HepG2 (cell line): ENCODE measurements around the gene STMN3. TPM values are rescaled to one million over a fixed set of nuclear protein-coding genes. Genes with fewer than 3 reads are reported as not detected.

Experiments
- HMG20A ChIP-seq: IDR thresholded peaks from 2 replicates; pipeline ENCODE4 v1.6.1; 2016; ENCODE audit warnings: borderline replicate concordance
- HNRNPH1 ChIP-seq: fragments of 200-400 bp; formaldehyde crosslinking; optimal IDR thresholded peaks from 2 replicates; pipeline ENCODE3; 2017; ENCODE audit warnings: mild to moderate bottlenecking, low read depth, low read length
- MTA3 ChIP-seq: sonication (generic); formaldehyde crosslinking; IDR thresholded peaks from 2 replicates; pipeline ENCODE4 v1.4.0; 2020; ENCODE audit warnings: missing genetic modification reagents
- NFKBIZ ChIP-seq: IDR thresholded peaks from 2 replicates; pipeline ENCODE4 v1.6.1; 2018; ENCODE audit warnings: missing genetic modification reagents, missing compliant biosample characterization
- TBX2 ChIP-seq: sonication (generic); formaldehyde crosslinking; IDR thresholded peaks from 2 replicates; pipeline ENCODE4 v1.5.0; 2020; ENCODE audit warnings: missing genetic modification reagents, mild to moderate bottlenecking, borderline replicate concordance
- ZIK1 ChIP-seq: sonication (generic); formaldehyde crosslinking; IDR thresholded peaks from 2 replicates; pipeline ENCODE4 v1.5.0; 2020; ENCODE audit warnings: mild to moderate bottlenecking, low read depth, missing genetic modification reagents, borderline replicate concordance
- ZNF234 ChIP-seq: sonication (generic); formaldehyde crosslinking; conservative IDR thresholded peaks from 2 replicates; pipeline ENCODE4 v1.5.1; 2020; ENCODE audit warnings: mild to moderate bottlenecking, missing genetic modification reagents
- ZNF484 ChIP-seq: sonication (generic); formaldehyde crosslinking; IDR thresholded peaks from 2 replicates; pipeline ENCODE4 v1.5.1; 2020; ENCODE audit warnings: mild to moderate bottlenecking, low read depth, missing genetic modification reagents, borderline replicate concordance
- ZNF530 ChIP-seq: sonication (generic); formaldehyde crosslinking; IDR thresholded peaks from 2 replicates; pipeline ENCODE4 v1.5.0; 2020; ENCODE audit warnings: low read depth, mild to moderate bottlenecking, missing genetic modification reagents
- ZNF570 ChIP-seq: sonication (generic); formaldehyde crosslinking; IDR thresholded peaks from 2 replicates; pipeline ENCODE4 v1.4.0; 2020; ENCODE audit warnings: mild to moderate bottlenecking, missing genetic modification reagents, borderline replicate concordance
- ZNF7 ChIP-seq: IDR thresholded peaks from 2 replicates; pipeline ENCODE4 v1.6.1; 2016; ENCODE audit warnings: missing biosample characterization, missing genetic modification reagents
- ZNF709 ChIP-seq: sonication (generic); formaldehyde crosslinking; IDR thresholded peaks from 2 replicates; pipeline ENCODE4 v1.5.0; 2020; ENCODE audit warnings: mild to moderate bottlenecking, missing genetic modification reagents
- ZNF792 ChIP-seq: IDR thresholded peaks from 2 replicates; pipeline ENCODE4 v1.6.1; 2016
- ZSCAN22 ChIP-seq: sonication (generic); formaldehyde crosslinking; IDR thresholded peaks from 2 replicates; pipeline ENCODE4 v1.4.0; 2020; ENCODE audit warnings: mild to moderate bottlenecking, missing genetic modification reagents
- polyA plus RNA-seq, 8 experiments: library from polyadenylated mRNA; depleted of rRNA in 3 of 8; stranded (reverse) in 7 of 8; unstranded in 1 of 8; fragments of >200 nt; fragmentation: Illumina TruSeq in 4 of 8; extraction: Trizol in 4 of 8; gene quantifications; 2 replicates each; pipeline versions ENCODE4 v1.2.1 to v1.2.3, GENCODE V29; 2011 to 2016; ENCODE audit warnings: low read depth in 4 of 8, missing spikeins in 1 of 8, mixed read lengths in 1 of 8; ENCODE audit not compliant: insufficient read depth in 1 of 8
- total RNA-seq, 5 experiments: library from RNA; depleted of rRNA; stranded (reverse); fragments of >200 nt; fragmentation: Illumina TruSeq; extraction: Trizol; gene quantifications; 2 replicates each; pipeline ENCODE4 v1.2.3, GENCODE V29; 2016; ENCODE audit warnings: low read depth in 1 of 5
- TF ChIP-seq, protein P1 (sequence below): sonication (generic); formaldehyde crosslinking; IDR thresholded peaks from 2 replicates; pipeline ENCODE4 v1.5.0; 2020; ENCODE audit warnings: mild to moderate bottlenecking, missing genetic modification reagents, borderline replicate concordance
- TF ChIP-seq, protein P2 (sequence below): sonication (generic); formaldehyde crosslinking; IDR thresholded peaks from 2 replicates; pipeline ENCODE4 v1.4.0; 2020; ENCODE audit warnings: missing genetic modification reagents
- TF ChIP-seq, protein P3 (sequence below): sonication (generic); formaldehyde crosslinking; IDR thresholded peaks from 2 replicates; pipeline ENCODE4 v1.5.1; 2020; ENCODE audit warnings: missing genetic modification reagents, mild to moderate bottlenecking, borderline replicate concordance
- TF ChIP-seq, protein P4 (sequence below): sonication (generic); formaldehyde crosslinking; IDR thresholded peaks from 2 replicates; pipeline ENCODE4 v1.4.0; 2020; ENCODE audit warnings: missing genetic modification reagents
- TF ChIP-seq, protein P5 (sequence below): sonication (generic); formaldehyde crosslinking; IDR thresholded peaks from 2 replicates; pipeline ENCODE4 v1.5.1; 2020; ENCODE audit warnings: mild to moderate bottlenecking, moderate library complexity, missing genetic modification reagents

Gene STMN3
- total and polyA plus RNA-seq, 2 of the 13 experiments (the other 11 are each of a cell fraction or from before 2014, with no cell fraction given), result 21.0 to 48.3 TPM

DNA sequence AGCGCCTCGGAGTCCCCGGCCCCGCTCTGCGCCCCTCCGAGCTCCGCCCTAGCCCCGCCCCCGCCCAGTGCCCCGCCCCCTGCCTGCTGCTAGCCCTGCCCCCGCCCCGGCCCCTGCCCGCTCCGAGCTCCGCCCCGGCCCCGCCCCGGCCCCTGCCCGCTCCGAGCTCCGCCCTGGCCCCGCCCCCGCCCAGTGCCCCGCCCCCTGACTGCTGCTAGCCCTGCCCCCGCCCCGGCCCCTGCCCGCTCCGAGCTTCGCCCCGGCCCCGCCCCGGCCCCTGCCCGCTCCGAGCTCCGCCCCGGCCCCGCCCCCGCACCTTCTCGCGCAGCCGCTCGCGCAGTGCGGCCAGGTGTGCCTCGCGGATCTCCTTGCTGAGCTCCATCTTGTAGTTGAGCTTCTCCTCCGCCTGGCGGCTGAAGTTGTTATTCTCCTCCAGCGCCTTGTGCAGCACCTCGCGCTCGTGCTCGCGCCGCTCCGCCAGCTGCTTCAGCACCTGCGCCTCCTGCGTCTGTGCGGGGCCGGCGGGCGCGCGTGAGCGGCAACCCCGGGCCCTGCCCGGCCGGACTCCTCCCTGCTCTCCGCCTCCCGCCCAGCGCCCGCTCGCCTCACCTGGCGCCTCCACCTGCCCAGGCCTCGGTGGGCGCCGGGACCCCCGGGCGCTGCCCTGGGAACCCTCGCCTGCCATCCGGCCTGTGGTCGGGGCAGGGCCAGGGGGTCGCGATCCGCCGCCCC lies 11.3 kb downstream of the STMN3 start (continued):
- TF ChIP-seq, protein P1, sequence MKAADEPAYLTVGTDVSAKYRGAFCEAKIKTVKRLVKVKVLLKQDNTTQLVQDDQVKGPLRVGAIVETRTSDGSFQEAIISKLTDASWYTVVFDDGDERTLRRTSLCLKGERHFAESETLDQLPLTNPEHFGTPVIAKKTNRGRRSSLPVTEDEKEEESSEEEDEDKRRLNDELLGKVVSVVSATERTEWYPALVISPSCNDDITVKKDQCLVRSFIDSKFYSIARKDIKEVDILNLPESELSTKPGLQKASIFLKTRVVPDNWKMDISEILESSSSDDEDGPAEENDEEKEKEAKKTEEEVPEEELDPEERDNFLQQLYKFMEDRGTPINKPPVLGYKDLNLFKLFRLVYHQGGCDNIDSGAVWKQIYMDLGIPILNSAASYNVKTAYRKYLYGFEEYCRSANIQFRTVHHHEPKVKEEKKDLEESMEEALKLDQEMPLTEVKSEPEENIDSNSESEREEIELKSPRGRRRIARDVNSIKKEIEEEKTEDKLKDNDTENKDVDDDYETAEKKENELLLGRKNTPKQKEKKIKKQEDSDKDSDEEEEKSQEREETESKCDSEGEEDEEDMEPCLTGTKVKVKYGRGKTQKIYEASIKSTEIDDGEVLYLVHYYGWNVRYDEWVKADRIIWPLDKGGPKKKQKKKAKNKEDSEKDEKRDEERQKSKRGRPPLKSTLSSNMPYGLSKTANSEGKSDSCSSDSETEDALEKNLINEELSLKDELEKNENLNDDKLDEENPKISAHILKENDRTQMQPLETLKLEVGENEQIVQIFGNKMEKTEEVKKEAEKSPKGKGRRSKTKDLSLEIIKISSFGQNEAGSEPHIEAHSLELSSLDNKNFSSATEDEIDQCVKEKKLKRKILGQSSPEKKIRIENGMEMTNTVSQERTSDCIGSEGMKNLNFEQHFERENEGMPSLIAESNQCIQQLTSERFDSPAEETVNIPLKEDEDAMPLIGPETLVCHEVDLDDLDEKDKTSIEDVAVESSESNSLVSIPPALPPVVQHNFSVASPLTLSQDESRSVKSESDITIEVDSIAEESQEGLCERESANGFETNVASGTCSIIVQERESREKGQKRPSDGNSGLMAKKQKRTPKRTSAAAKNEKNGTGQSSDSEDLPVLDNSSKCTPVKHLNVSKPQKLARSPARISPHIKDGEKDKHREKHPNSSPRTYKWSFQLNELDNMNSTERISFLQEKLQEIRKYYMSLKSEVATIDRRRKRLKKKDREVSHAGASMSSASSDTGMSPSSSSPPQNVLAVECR (CRISPR knock-in tag), result peak; percentile 87
- no peak for TF ChIP-seq HNRNPH1
- TF ChIP-seq, protein P2, sequence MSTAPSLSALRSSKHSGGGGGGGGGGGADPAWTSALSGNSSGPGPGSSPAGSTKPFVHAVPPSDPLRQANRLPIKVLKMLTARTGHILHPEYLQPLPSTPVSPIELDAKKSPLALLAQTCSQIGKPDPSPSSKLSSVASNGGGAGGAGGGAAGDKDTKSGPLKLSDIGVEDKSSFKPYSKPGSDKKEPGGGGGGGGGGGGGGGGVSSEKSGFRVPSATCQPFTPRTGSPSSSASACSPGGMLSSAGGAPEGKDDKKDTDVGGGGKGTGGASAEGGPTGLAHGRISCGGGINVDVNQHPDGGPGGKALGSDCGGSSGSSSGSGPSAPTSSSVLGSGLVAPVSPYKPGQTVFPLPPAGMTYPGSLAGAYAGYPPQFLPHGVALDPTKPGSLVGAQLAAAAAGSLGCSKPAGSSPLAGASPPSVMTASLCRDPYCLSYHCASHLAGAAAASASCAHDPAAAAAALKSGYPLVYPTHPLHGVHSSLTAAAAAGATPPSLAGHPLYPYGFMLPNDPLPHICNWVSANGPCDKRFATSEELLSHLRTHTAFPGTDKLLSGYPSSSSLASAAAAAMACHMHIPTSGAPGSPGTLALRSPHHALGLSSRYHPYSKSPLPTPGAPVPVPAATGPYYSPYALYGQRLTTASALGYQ (CRISPR knock-in tag), result no peak
- no peak for TF ChIP-seq ZIK1
- TF ChIP-seq ZNF709, result peak; percentile 82; the same call in 1 of the 2 replicates
- TF ChIP-seq ZNF792, result peak; percentile 66; the same call in 1 of the 2 replicates
- TF ChIP-seq HMG20A, result no peak
- TF ChIP-seq, protein P3, sequence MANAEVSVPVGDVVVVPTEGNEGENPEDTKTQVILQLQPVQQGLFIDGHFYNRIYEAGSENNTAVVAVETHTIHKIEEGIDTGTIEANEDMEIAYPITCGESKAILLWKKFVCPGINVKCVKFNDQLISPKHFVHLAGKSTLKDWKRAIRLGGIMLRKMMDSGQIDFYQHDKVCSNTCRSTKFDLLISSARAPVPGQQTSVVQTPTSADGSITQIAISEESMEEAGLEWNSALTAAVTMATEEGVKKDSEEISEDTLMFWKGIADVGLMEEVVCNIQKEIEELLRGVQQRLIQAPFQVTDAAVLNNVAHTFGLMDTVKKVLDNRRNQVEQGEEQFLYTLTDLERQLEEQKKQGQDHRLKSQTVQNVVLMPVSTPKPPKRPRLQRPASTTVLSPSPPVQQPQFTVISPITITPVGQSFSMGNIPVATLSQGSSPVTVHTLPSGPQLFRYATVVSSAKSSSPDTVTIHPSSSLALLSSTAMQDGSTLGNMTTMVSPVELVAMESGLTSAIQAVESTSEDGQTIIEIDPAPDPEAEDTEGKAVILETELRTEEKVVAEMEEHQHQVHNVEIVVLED (CRISPR knock-in tag), result peak; percentile 59
- TF ChIP-seq ZNF234 (CRISPR knock-in tag), result 0 out of 2 replicates have a peak, but pooled peaks have one; percentile 61
- no peak for TF ChIP-seq ZSCAN22 (CRISPR knock-in tag)
- no peak for TF ChIP-seq MTA3 (CRISPR knock-in tag)
- TF ChIP-seq ZNF530 (CRISPR knock-in tag), result no peak
- no peak for TF ChIP-seq ZNF570 (CRISPR knock-in tag)
- TF ChIP-seq ZNF7 (CRISPR knock-in tag), result no peak
- TF ChIP-seq, protein P4, sequence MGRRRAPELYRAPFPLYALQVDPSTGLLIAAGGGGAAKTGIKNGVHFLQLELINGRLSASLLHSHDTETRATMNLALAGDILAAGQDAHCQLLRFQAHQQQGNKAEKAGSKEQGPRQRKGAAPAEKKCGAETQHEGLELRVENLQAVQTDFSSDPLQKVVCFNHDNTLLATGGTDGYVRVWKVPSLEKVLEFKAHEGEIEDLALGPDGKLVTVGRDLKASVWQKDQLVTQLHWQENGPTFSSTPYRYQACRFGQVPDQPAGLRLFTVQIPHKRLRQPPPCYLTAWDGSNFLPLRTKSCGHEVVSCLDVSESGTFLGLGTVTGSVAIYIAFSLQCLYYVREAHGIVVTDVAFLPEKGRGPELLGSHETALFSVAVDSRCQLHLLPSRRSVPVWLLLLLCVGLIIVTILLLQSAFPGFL (CRISPR knock-in tag), result no peak
- no peak for TF ChIP-seq TBX2 (CRISPR knock-in tag)
- no peak for TF ChIP-seq ZNF484 (CRISPR knock-in tag)
- TF ChIP-seq, protein P5, sequence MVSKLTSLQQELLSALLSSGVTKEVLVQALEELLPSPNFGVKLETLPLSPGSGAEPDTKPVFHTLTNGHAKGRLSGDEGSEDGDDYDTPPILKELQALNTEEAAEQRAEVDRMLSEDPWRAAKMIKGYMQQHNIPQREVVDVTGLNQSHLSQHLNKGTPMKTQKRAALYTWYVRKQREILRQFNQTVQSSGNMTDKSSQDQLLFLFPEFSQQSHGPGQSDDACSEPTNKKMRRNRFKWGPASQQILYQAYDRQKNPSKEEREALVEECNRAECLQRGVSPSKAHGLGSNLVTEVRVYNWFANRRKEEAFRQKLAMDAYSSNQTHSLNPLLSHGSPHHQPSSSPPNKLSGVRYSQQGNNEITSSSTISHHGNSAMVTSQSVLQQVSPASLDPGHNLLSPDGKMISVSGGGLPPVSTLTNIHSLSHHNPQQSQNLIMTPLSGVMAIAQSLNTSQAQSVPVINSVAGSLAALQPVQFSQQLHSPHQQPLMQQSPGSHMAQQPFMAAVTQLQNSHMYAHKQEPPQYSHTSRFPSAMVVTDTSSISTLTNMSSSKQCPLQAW (CRISPR knock-in tag), result no peak
- no peak for TF ChIP-seq NFKBIZ (CRISPR knock-in tag)
